Stomach (tissue), 4 donors: ENCODE data around the gene GABRR2.

Source experiments
- CTCF ChIP-seq, 7 experiments: fragments of 450-650 bp in 4 of 7; fragments of 200-600 bp in 3 of 7; sonication (generic) in 3 of 7; IDR thresholded peaks; one replicate each; pipeline ENCODE4 v1.5.1; 2016 to 2019; ENCODE audit warnings: antibody characterized with exemption in 7 of 7, control low read depth in 2 of 7, mild to moderate bottlenecking in 1 of 7
- EP300 ChIP-seq: sonication (generic); formaldehyde crosslinking; IDR thresholded peaks from one replicate; pipeline ENCODE4 v1.6.1; 2017; ENCODE audit warnings: antibody characterized with exemption
- POLR2A ChIP-seq, 4 donors: fragments of 450-650 bp; IDR thresholded peaks; one replicate each; pipeline ENCODE4 v1.6.1; 2016; ENCODE audit warnings: antibody characterized with exemption in 4 of 4, control low read depth in 2 of 4, mild to moderate bottlenecking in 1 of 4, moderate library complexity in 1 of 4
- POLR2AphosphoS5 ChIP-seq, 3 donors: sonication (generic); formaldehyde crosslinking; IDR thresholded peaks; one replicate each; pipeline ENCODE4 v1.6.1; 2016; ENCODE audit warnings: antibody characterized with exemption in 3 of 3

DNA sequence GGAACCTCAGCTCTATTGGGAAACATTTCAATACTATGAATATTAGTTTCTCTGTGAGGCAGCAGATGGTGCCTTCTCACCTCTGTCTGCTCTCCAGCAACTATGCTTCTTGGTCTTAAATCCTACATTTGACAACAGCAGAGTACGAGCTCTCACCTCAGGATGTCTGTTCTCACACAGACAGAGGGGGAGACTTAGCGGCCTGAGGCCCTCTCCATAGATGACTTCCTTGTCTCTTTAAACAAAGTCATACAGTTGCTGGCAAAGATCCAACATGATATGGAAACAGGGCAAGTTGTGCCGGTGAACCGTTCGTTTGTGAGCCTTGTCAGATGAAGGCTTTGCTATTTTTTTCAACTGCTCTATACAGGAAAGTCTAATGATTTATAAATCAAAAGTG is 54.3 kb downstream of the GABRR2 start:
- TF ChIP-seq CTCF (IDR thresholded peaks at IDR 0.05) (no peak), EP300 (no peak), POLR2A (IDR thresholded peaks at IDR 0.05) (no peak), POLR2AphosphoS5 (IDR thresholded peaks at IDR 0.05) (no peak)
